HG03139 (cell line): Measurements from ENCODE around the gene SRSF7.
"Not testable (repeated sequence)": the region's sequence is repeated elsewhere in the genome, so short reads cannot be mapped to it uniquely, and the experiment has no call there.

Source experiments
- ATAC-seq: cut with Tn5 transposase; IDR thresholded peaks from one replicate; pipeline ENCODE4 v1.9.1; 2021; ENCODE audit not compliant: unreplicated experiment

Gene SRSF7

GRCh38 chr2:38754506-38754905 is 3.3 kb upstream of the SRSF7 start:
- no peak for ATAC-seq

GRCh38 chr2:38754049-38754448 is 2.9 kb upstream of the SRSF7 start:
- ATAC-seq: no peak

- ATAC-seq: peak; percentile 18
Measured at GRCh38 chr2:38751596-38752410, 642 bp upstream of the SRSF7 start.

GRCh38 chr2:38750011-38750890 is 910 bp downstream of the SRSF7 start:
- ATAC-seq: peak; percentile 23

- no peak for ATAC-seq
Measured at GRCh38 chr2:38748943-38749804, 2.0 kb downstream of the SRSF7 start.

GRCh38 chr2:38748391-38748790 is 2.8 kb downstream of the SRSF7 start:
- no peak for ATAC-seq

GRCh38 chr2:38747819-38748218 is 3.3 kb downstream of the SRSF7 start:
- ATAC-seq: no peak

GRCh38 chr2:38747007-38747424 is 4.1 kb downstream of the SRSF7 start:
- ATAC-seq: no peak

GRCh38 chr2:38745267-38745666 is 5.9 kb downstream of the SRSF7 start:
- ATAC-seq: no peak

GRCh38 chr2:38744399-38744780 is 6.8 kb downstream of the SRSF7 start:
- no peak for ATAC-seq

- no peak for ATAC-seq
Measured at GRCh38 chr2:38743672-38744398, 7.3 kb downstream of the SRSF7 start.

- no peak for ATAC-seq
Measured at GRCh38 chr2:38742797-38743559, 8.2 kb downstream of the SRSF7 start.

- no peak for ATAC-seq
Measured at GRCh38 chr2:38740851-38741731, 10.1 kb downstream of the SRSF7 start.

- no peak for ATAC-seq
Measured at GRCh38 chr2:38739524-38739923, 11.6 kb downstream of the SRSF7 start.

- no peak for ATAC-seq
Measured at GRCh38 chr2:38737925-38738324, 13.2 kb downstream of the SRSF7 start.

- ATAC-seq: not testable (repeated sequence)
Measured at GRCh38 chr2:38737000-38737698, 14.0 kb downstream of the SRSF7 start.

GRCh38 chr2:38735999-38736320 is 15.2 kb downstream of the SRSF7 start:
- ATAC-seq: no peak
